HEK293T (cell line): Measurements from ENCODE around the gene ARHGAP8.

Experiments
- CTCF ChIA-PET: fragments of 350-600 bp; formaldehyde crosslinking; extraction: SDS; loops from one replicate; lab custom pipeline; 2021; ENCODE audit warnings: antibody characterized with exemption, inconsistent platforms; lab: Yijun Ruan, JAX
- POLR2A ChIA-PET: fragments of 350-600 bp; formaldehyde crosslinking; extraction: SDS; loops from one replicate; lab custom pipeline; 2020; ENCODE audit warnings: antibody characterized with exemption, inconsistent platforms; lab: Yijun Ruan, JAX
- DNase-seq: peaks from one replicate; pipeline ENCODE4 v3.0.0; 2012; ENCODE audit warnings: mixed read lengths; ENCODE audit errors: extremely low spot score
- ARNT ChIP-seq: fragments of 450-650 bp; IDR thresholded peaks from 2 replicates; pipeline ENCODE4 v1.6.1; 2017; ENCODE audit warnings: mild to moderate bottlenecking
- BHLHE40 ChIP-seq: fragments of 450-650 bp; IDR thresholded peaks from 2 replicates; pipeline ENCODE4 v1.6.1; 2016; ENCODE audit warnings: mild to moderate bottlenecking, moderate library complexity, borderline replicate concordance
- CTBP1 ChIP-seq: fragments of 450-650 bp; IDR thresholded peaks from 2 replicates; pipeline ENCODE4 v1.6.1; 2016; ENCODE audit warnings: borderline replicate concordance
- ELF4 ChIP-seq: fragments of 450-650 bp; IDR thresholded peaks from 2 replicates; pipeline ENCODE4 v1.6.1; 2017; ENCODE audit warnings: antibody characterized with exemption
- FOXA1 ChIP-seq: fragments of 450-650 bp; IDR thresholded peaks from 2 replicates; pipeline ENCODE4 v1.6.1; 2016; ENCODE audit warnings: mild to moderate bottlenecking
- FOXK2 ChIP-seq: fragments of 450-650 bp; IDR thresholded peaks from 2 replicates; pipeline ENCODE4 v1.6.1; 2016; ENCODE audit warnings: mild to moderate bottlenecking
- FOXM1 ChIP-seq: fragments of 450-650 bp; IDR thresholded peaks from 2 replicates; pipeline ENCODE4 v1.6.1; 2017; ENCODE audit warnings: mild to moderate bottlenecking, borderline replicate concordance
- HDGF ChIP-seq: fragments of 450-650 bp; IDR thresholded peaks from 2 replicates; pipeline ENCODE4 v1.6.1; 2017; ENCODE audit warnings: antibody characterized with exemption, borderline replicate concordance
- L3MBTL2 ChIP-seq: fragments of 450-650 bp; conservative IDR thresholded peaks from 2 replicates; pipeline ENCODE4 v1.6.1; 2016; ENCODE audit warnings: mild to moderate bottlenecking
- LEF1 ChIP-seq: fragments of 450-650 bp; IDR thresholded peaks from 2 replicates; pipeline ENCODE4 v1.6.1; 2017; ENCODE audit warnings: mild to moderate bottlenecking, borderline replicate concordance
- NFRKB ChIP-seq: fragments of 450-650 bp; IDR thresholded peaks from 2 replicates; pipeline ENCODE4 v1.6.1; 2016; ENCODE audit warnings: mild to moderate bottlenecking, moderate library complexity
- SP1 ChIP-seq: fragments of 450-650 bp; IDR thresholded peaks from 2 replicates; pipeline ENCODE4 v1.6.1; 2017
- SUZ12 ChIP-seq: fragments of 450-650 bp; IDR thresholded peaks from 2 replicates; pipeline ENCODE4 v1.6.1; 2016; ENCODE audit warnings: mild to moderate bottlenecking
- TARDBP ChIP-seq: fragments of 450-650 bp; IDR thresholded peaks from 2 replicates; pipeline ENCODE4 v1.6.1; 2016
- ZNF384 ChIP-seq: fragments of 450-650 bp; IDR thresholded peaks from 2 replicates; pipeline ENCODE4 v1.6.1; 2016
- TF ChIP-seq, protein P1 (sequence below): fragments of 450-650 bp; IDR thresholded peaks from 2 replicates; pipeline ENCODE4 v1.6.1; 2016

ARHGAP8 gene

DNA sequence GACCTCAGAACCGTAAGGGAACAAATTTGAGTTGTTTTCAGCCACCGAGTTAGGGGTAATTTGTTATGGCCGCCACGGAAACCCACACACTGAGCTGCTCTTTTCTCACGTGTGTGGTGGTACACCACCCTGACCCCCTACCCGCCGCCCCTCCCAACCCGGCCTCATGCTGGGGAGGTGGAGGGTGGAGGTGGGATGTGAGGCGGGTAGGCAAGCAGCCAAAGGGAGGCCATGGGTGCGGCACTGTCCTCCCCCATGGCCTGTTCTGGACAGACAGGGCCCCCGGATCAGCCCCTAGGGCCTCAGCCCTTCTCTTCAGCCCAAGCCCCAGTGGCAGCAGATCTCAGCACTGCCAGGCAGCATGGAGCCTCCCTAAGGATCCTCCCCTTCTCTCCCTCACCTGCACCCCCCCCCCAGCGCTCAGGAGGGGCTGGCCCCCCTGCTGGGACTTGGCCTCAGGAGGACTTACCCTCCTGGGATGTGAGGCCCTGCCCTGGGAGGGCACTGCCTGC, 42.4 kb upstream of the ARHGAP8 start:
- CTCF ChIA-PET = no interaction called here
- TF ChIP-seq ARNT = no peak
- TF ChIP-seq HDGF = no peak
- TF ChIP-seq L3MBTL2 = no peak
- TF ChIP-seq SUZ12 = no peak
- TF ChIP-seq CTBP1 = no peak
- no peak for TF ChIP-seq FOXA1
- TF ChIP-seq LEF1 = no peak
- TF ChIP-seq SP1 = no peak
- TF ChIP-seq BHLHE40 = no peak
- TF ChIP-seq ELF4 = no peak
- TF ChIP-seq FOXM1 = no peak
- TF ChIP-seq FOXK2 = no peak
- TF ChIP-seq, protein P1, sequence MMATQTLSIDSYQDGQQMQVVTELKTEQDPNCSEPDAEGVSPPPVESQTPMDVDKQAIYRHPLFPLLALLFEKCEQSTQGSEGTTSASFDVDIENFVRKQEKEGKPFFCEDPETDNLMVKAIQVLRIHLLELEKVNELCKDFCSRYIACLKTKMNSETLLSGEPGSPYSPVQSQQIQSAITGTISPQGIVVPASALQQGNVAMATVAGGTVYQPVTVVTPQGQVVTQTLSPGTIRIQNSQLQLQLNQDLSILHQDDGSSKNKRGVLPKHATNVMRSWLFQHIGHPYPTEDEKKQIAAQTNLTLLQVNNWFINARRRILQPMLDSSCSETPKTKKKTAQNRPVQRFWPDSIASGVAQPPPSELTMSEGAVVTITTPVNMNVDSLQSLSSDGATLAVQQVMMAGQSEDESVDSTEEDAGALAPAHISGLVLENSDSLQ = no peak
- TF ChIP-seq TARDBP = no peak
- TF ChIP-seq ZNF384 = no peak
- TF ChIP-seq NFRKB = no peak
- POLR2A ChIA-PET = no interaction called here
- DNase-seq = no peak

DNA sequence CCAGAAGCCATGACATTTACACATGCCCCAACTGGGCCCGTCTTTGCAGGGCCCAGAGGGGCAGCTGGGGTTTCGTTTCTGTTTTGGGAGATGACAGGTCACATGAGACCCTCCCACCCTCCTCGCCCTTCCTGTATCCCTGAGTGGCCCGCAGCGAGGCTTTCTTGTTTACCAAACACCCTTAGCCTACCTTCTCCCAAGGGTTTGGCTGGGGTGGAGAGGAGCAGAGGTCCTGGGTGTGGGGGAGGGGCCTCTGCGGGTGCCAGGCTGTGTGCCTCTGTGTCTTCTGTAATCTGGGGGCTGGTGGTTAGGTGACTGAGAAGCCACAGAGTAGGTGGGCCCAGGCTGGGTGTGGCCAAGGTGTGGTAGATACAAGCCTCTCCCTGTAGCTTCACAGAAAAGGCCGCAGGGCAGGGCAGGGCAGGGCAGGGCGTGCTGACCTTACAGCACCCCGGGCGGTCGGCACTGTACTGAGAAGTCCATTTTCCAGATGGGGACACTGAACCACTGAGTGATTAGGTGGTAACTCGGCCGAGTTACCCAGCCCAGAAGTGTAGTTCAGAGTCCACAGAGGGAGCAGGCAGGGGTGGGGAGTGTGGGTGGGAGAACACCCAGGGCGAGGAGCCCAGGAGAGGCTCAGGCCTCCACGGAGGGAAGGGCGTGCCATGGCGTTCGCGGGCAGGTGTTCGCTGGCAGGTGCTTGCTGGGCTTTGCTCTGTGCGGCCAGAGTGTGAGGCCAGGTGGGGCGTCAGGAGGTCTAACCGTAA, 41.7 kb upstream of the ARHGAP8 start:
- ChIA-PET POLR2A (no interaction called here), CTCF (no interaction called here)
- DNase-seq = no peak
- TF ChIP-seq ELF4 = no peak
- no peak for TF ChIP-seq CTBP1
- no peak for TF ChIP-seq FOXK2

DNA sequence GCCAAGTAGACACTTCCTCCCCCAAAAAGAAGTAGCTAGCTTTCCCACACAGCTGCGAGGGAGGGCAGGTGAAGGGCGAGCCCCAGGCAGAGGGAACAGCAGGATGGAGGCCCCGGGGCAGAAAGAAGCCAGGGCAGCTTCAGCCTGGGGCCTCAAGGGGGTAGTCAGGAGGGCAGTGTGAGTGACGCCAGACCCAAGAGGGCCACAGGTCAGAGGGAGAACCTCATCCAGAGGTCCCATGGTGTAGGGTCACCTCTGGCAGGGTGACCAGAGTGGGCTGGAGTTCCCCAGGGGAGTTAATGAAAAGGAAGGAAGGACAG, 41.2 kb upstream of the ARHGAP8 start:
- no peak for DNase-seq
- CTCF ChIA-PET = no interaction called here

DNA sequence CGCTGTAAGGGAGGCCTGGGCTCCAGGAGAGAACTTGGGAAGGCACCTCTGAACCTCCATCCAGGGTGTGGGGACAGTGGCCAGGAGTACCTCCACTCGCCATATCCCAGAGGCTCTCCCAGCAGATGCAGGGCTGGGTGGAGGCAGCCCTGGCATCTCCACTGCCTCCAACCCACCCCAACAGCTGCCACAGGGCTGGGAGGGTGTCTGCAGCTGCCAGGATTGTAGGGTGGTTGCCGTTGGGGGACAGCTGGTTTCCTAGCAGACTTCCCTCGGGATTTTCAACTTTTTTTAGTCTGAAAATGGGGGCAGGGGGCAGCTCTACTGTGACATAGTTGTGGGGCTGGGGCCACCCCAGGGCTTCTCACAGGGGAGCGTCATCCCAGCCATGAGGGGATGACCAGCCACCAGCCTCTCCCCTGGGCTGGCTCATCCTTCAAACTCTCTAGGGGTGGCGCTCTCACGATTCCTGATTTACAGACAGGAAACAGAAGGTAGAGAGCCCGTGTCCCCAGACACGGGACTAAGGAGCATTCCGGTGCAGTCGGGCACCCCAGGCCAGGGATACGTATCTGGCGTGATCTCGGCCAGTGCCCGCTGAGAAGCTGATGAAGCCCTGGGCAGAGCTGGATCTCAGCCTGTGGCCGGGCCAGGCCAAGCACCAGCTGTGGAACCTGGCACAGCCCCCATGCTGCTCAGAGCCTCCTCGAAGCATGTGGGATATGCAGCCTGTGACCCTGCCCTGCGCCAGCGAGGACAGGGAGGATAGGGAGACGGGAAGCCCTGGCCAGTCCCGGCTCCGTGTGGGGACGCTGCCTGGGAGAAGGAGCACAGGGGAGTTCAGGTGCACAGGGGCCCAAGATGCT, 40.5 kb upstream of the ARHGAP8 start:
- TF ChIP-seq L3MBTL2 (no peak), FOXM1 (no peak), FOXA1 (no peak), LEF1 (no peak), FOXK2 (no peak), HDGF (no peak), CTBP1 (no peak), ZNF384 (no peak)
- ChIA-PET CTCF (no interaction called here), POLR2A (no interaction called here)
- DNase-seq = no peak

More for the DNA sequence above, 41.2 kb upstream of the ARHGAP8 start:
- no peak for TF ChIP-seq FOXK2
- TF ChIP-seq FOXM1 = no peak
- TF ChIP-seq, protein P1 = no peak
- no peak for TF ChIP-seq FOXA1
- TF ChIP-seq ZNF384 = no peak
- TF ChIP-seq LEF1 = no peak
- no peak for TF ChIP-seq ARNT
- TF ChIP-seq SP1 = no peak
- POLR2A ChIA-PET = no interaction called here

DNA sequence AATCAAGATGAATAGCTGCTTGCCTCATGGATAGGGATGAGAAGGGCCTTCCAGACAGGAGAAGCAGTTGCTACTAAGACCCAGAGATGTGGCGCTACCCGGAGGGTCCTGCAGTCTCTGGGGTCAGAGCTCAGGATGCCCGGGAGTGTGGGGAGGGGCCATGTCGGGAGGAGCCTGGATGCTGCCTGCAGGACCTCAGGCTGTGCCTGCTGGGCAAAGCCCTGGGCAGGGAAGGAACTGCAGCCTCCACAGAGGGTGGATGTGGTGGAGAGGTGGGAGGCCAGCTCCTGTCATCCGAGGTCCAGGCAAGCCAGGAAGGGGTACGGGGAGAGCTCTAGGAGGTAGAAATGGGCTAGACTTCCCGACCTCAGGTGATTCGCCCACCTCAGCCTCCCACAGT, 39.4 kb upstream of the ARHGAP8 start:
- TF ChIP-seq ZNF384 (no peak), FOXA1 (no peak), ARNT (no peak), BHLHE40 (no peak), NFRKB (no peak), CTBP1 (no peak), L3MBTL2 (no peak)
- TF ChIP-seq, protein P1 = no peak
- DNase-seq = no peak
- ChIA-PET POLR2A (no interaction called here), CTCF (no interaction called here)

DNA sequence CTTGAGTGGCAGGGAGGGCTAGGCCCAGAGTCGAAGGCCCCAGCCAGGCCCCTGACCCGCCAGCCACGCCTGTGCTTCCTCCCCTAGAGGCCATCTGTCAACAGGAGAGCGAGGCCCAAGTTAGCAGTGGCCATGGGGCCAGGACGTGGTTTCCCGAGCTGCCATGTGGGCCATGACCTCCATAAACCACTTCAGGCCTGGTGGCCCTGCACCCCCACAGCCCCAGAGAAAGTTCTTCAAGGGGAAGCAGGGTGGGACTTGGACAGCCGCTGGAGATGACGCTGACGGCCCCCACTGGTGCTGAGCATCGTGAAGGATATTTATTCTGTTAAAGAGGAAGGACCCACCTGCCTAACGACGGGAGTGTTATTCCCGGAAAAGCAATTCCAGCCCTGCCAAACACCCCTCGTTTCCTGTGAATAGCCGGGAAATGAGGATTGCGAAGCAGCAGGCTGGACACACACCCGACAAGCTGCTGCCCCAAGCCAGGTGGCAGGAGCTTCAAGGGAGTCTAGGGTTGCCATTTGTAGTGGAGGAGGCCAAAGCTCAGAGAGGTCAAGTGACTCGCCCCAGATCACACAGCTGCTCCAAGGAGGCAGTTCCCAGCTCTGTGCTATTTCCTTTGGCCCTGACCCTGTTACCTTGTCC, 37.5 kb upstream of the ARHGAP8 start:
- TF ChIP-seq TARDBP (no peak), SUZ12 (no peak), L3MBTL2 (no peak), SP1 (no peak), ARNT (no peak), BHLHE40 (no peak), HDGF (no peak), FOXK2 (no peak), FOXA1 (no peak), ELF4 (no peak), NFRKB (no peak), CTBP1 (no peak), LEF1 (no peak), ZNF384 (no peak)
- TF ChIP-seq, protein P1 = no peak
- POLR2A ChIA-PET = no interaction called here
- no peak for DNase-seq
- CTCF ChIA-PET = no interaction called here
